Transverse colon (tissue), 4 donors: ENCODE measurements around the gene BCOR. TPM values are rescaled to one million over a fixed set of nuclear protein-coding genes. Genes with fewer than 3 reads are reported as not detected.

Source experiments
- DNase-seq: peaks from one replicate; pipeline ENCODE4 v3.0.0-alpha.2; 2019
- H3K27ac ChIP-seq, 4 donors: fragments of 200-600 bp; sonication (generic); 2 replicates each; pipeline ENCODE4 v1.5.1; 2016 to 2018; ENCODE audit warnings: inconsistent platforms in 4 of 4
- H3K27me3 ChIP-seq: fragments of 200-600 bp; sonication (generic); 2 replicates; pipeline ENCODE4 v1.5.1; 2017; ENCODE audit warnings: inconsistent platforms
- H3K36me3 ChIP-seq, 4 donors: fragments of 200-600 bp; sonication (generic); 2 replicates each; pipeline ENCODE4 v1.5.1; 2017 to 2019; ENCODE audit warnings: inconsistent platforms in 4 of 4
- H3K4me1 ChIP-seq, 4 donors: fragments of 200-600 bp; sonication (generic); 2 replicates each; pipeline ENCODE4 v1.5.1; 2017 to 2020; ENCODE audit warnings: inconsistent platforms in 4 of 4
- H3K4me3 ChIP-seq, 4 donors: fragments of 200-600 bp; sonication (generic); 1 replicate in 1 of 4; 2 replicates in 3 of 4; pipeline versions ENCODE4 v1.5.1 to v1.6.1; 2017 to 2019; ENCODE audit warnings: inconsistent platforms in 4 of 4
- H3K9me3 ChIP-seq, 2 donors: fragments of 200-600 bp; sonication (generic); 2 replicates each; pipeline ENCODE4 v1.5.1; 2017 to 2019; ENCODE audit warnings: inconsistent platforms in 2 of 2
- CTCF ChIP-seq, 5 experiments: fragments of 200-600 bp in 3 of 5; fragments of 450-650 bp in 2 of 5; sonication (generic) in 3 of 5; IDR thresholded peaks; 1 replicate in 2 of 5; 2 replicates in 3 of 5; pipeline ENCODE4 v1.5.1; 2016 to 2017; ENCODE audit warnings: antibody characterized with exemption in 5 of 5, inconsistent platforms in 3 of 5, mild to moderate bottlenecking in 2 of 5, moderate library complexity in 1 of 5
- EP300 ChIP-seq: sonication (generic); formaldehyde crosslinking; IDR thresholded peaks from one replicate; pipeline ENCODE4 v1.6.1; 2017; ENCODE audit warnings: antibody characterized with exemption, low read depth
- POLR2A ChIP-seq: fragments of 450-650 bp; IDR thresholded peaks from one replicate; pipeline ENCODE4 v1.6.1; 2016; ENCODE audit warnings: antibody characterized with exemption, mild to moderate bottlenecking, moderate library complexity
- POLR2AphosphoS5 ChIP-seq, 3 donors: sonication (generic); formaldehyde crosslinking; IDR thresholded peaks; one replicate each; pipeline ENCODE4 v1.6.1; 2016; ENCODE audit warnings: antibody characterized with exemption in 3 of 3
- WGBS, 2 donors: methylation state at CpG; one replicate each; pipeline ENCODE4 v1.1.5; 2018; ENCODE audit warnings: low coverage in 1 of 2; 5-methylcytosine and 5-hydroxymethylcytosine counted together
- in situ Hi-C, 4 donors: fragments of 200-750 bp; cut with MboI; loops; one replicate each; pipeline versions ENCODE4 v1.15.0 to v1.15.1; 2017; ENCODE audit warnings: low sequenced_read_pairs in 3 of 4, low pct_ligation_motif_present in 1 of 4, low pct_unique_long_range_greater_than_20kb in 1 of 4
- intact Hi-C: fragments of 100-400 bp; cut with DNase I; formaldehyde crosslinking; loops from one replicate; pipeline ENCODE4 v1.15.1; 2023; ENCODE audit warnings: low total_unique reads
- total RNA-seq, 4 donors: library from RNA; depleted of rRNA; stranded (reverse); fragments of >200 nt; gene quantifications; one replicate each; pipeline ENCODE4 v1.1.0, GENCODE V29; 2016

BCOR gene
- total RNA-seq, 4 donors from 2014 or later: 17.9 to 27.8 (median 20.4) TPM

DNA sequence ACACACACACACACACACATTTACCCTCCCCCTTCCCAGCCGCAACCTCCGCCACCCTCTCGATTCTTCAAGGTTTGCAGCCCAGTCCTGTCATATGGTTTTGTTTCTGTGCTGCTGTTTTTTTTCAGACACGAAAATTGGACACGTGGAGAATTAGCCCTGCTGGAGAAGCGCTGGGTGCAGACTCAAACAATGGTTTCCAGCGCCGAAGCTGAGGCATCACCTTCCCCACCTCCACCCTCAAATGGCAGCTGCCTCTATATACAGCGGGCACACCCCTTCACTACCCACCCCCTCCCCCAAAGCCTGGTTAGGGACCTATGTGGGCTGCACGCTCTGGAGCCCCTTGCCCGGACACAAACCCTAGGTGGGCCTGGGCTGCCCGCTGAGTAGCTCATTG lies 87.9 kb downstream of the BCOR start:
- in situ Hi-C loops (no loop called here), intact Hi-C loops (loop anchor here (5.0 to 10.0 kb wide), 2 partner anchors 87 to 145 kb away; partner anchors contain the start of gene BCOR)
- TF ChIP-seq POLR2AphosphoS5 (IDR thresholded peaks at IDR 0.05) (no peak), CTCF (IDR thresholded peaks at IDR 0.05) (no peak), EP300 (no peak), POLR2A (no peak)
- Histone ChIP-seq H3K27ac (no peak overlapping the region), H3K4me3 (no peak overlapping the region), H3K4me1 (peaks cover 0 to 48% (median 35%) of the 10 kb centered on the region in 4 donors), H3K9me3 (no peaks in the 10 kb centered on the region), H3K36me3 (no peaks in the 10 kb centered on the region), H3K27me3 (no peaks in the 10 kb centered on the region)
- no peak for DNase-seq
- 55% methylated on average over 8 of the region's 12 CpGs; no CpG with 5 or more reads in 1 of the 2 donors for WGBS, 2 donors

DNA sequence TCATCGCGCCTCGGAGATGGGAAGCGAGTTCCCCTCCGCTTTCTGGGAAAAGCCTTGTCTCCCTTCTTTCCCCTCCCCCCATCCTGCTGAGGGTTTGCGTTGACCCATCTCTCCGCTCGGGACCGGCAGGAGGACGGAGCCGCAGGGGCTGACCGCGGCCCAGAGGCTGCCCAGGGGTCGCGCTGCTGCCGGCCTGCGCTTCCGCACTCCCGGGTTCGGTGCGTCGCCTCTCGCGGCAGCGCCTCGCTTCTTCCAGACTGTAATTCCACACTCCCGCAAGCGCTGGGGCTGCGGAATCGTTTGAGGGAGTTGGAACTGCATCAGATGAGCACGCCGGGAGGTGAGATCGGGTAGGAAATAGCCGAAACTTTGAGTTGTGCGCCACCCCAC lies 88.3 kb downstream of the BCOR start:
- Histone ChIP-seq H3K9me3 (no peaks in the 10 kb centered on the region), H3K4me3 (peak overlapping the region in 1 of 4 donors; percentile 35), H3K27me3 (no peaks in the 10 kb centered on the region), H3K4me1 (peaks cover 0 to 49% (median 35%) of the 10 kb centered on the region in 4 donors), H3K36me3 (no peaks in the 10 kb centered on the region), H3K27ac (no peak overlapping the region)
- DNase-seq: no peak
- WGBS, 2 donors: 62% methylated on average over 35 of the region's 35 CpGs; no CpG with 5 or more reads in 1 of the 2 donors
- in situ Hi-C loops (no loop called here), intact Hi-C loops (no loop called here)
- TF ChIP-seq CTCF (IDR thresholded peaks at IDR 0.05): no peak
- TF ChIP-seq EP300: no peak
- no peak for TF ChIP-seq POLR2A
- TF ChIP-seq POLR2AphosphoS5 (IDR thresholded peaks at IDR 0.05): no peak

- peak; percentile 29 for DNase-seq
- intact Hi-C loops: no loop called here
- no peaks in the 10 kb centered on the region for H3K27me3 ChIP-seq
- 31% methylated on average over 40 of the region's 52 CpGs; no CpG with 5 or more reads in 1 of the 2 donors for WGBS, 2 donors
- no peak overlapping the region for H3K27ac ChIP-seq
- no peaks in the 10 kb centered on the region for H3K36me3 ChIP-seq
- peak overlapping the region in 2 of 4 donors; percentile 17 to 35 for H3K4me3 ChIP-seq
- H3K4me1 ChIP-seq: peaks cover 0 to 49% (median 34%) of the 10 kb centered on the region in 4 donors
- in situ Hi-C loops: no loop called here
- TF ChIP-seq CTCF (IDR thresholded peaks at IDR 0.05) (no peak), POLR2A (no peak)
- H3K9me3 ChIP-seq: no peaks in the 10 kb centered on the region
These were observed 88.8 kb downstream of the BCOR start for GRCh38 chrX:40008791-40009461.

GRCh38 chrX:40007756-40008705 lies 89.7 kb downstream of the BCOR start:
- TF ChIP-seq EP300 (no peak), CTCF (IDR thresholded peaks at IDR 0.05) (no peak), POLR2A (no peak), POLR2AphosphoS5 (IDR thresholded peaks at IDR 0.05) (no peak)
- Histone ChIP-seq H3K9me3 (no peaks in the 10 kb centered on the region), H3K36me3 (no peaks in the 10 kb centered on the region), H3K4me1 (peaks cover 0 to 47% (median 30%) of the 10 kb centered on the region in 4 donors), H3K27me3 (no peaks in the 10 kb centered on the region), H3K27ac (no peak overlapping the region), H3K4me3 (no peak overlapping the region)
- in situ Hi-C loops (no loop called here), intact Hi-C loops (no loop called here)
- WGBS, 2 donors: 70 to 87% methylated on average over 3 to 47 of the region's 47 CpGs
- no peak for DNase-seq
